Psoas muscle (tissue), 8 donors: ENCODE results near the gene ZFYVE9. TPM values are rescaled to one million over a fixed set of nuclear protein-coding genes. Genes with fewer than 3 reads are reported as not detected.
"Not testable (repeated sequence)": the region's sequence is repeated elsewhere in the genome, so short reads cannot be mapped to it uniquely, and the experiment has no call there.

ENCODE experiments used
- ATAC-seq, 4 donors: fragments of 200-7000 bp; cut with Tn5 transposase; one replicate each; pipeline ENCODE4 v1.9.1; 2020; ENCODE audit warnings: moderate library complexity in 3 of 4, mild to moderate bottlenecking in 2 of 4
- DNase-seq, 2 donors: peaks; one replicate each; pipeline ENCODE4 v3.0.0-alpha.2; 2020
- H3K27ac ChIP-seq: fragments of 200-600 bp; one replicate; pipeline ENCODE4 v1.8.0; 2022
- H3K27me3 ChIP-seq, 3 donors: fragments of 200-600 bp in 1 of 3; one replicate each; pipeline versions ENCODE4 v1.6.1 to v1.8.0; 2013 to 2022; ENCODE audit warnings: low read length in 2 of 3, mild to moderate bottlenecking in 2 of 3, moderate library complexity in 1 of 3; ENCODE audit not compliant: insufficient read depth in 3 of 3
- H3K36me3 ChIP-seq, 2 donors: fragments of 200-600 bp in 1 of 2; one replicate each; pipeline versions ENCODE4 v1.6.1 to v1.8.0; 2013 to 2022; ENCODE audit warnings: low read depth in 1 of 2, mild to moderate bottlenecking in 1 of 2, moderate library complexity in 1 of 2; ENCODE audit not compliant: insufficient read depth in 1 of 2
- H3K4me1 ChIP-seq: fragments of 200-600 bp; one replicate; pipeline ENCODE4 v1.8.0; 2022
- H3K4me3 ChIP-seq: fragments of 200-600 bp; one replicate; pipeline ENCODE4 v1.8.0; 2022; ENCODE audit warnings: mild to moderate bottlenecking
- H3K9me3 ChIP-seq: fragments of 200-600 bp; one replicate; pipeline ENCODE4 v1.8.0; 2022
- CTCF ChIP-seq: fragments of 200-600 bp; IDR thresholded peaks from one replicate; pipeline ENCODE4 v1.8.0; 2022; ENCODE audit warnings: antibody characterized with exemption
- WGBS, 3 donors: extraction: QIAGEN DNeasy Blood & Tissue Kit; methylation state at CpG; one replicate each; pipeline versions ENCODE4 v1.1.6 to v1.1.7; 2013; 5-methylcytosine and 5-hydroxymethylcytosine counted together
- intact Hi-C, 2 donors: fragments of 100-400 bp; cut with DNase I; formaldehyde crosslinking; loops; one replicate each; pipeline versions ENCODE4 v1.11.0 to v1.14.2; 2022
- long read RNA-seq, 2 donors: library from polyadenylated mRNA; unstranded; transcript quantifications; one replicate each; pipeline ENCODE4 v2.0.0, GENCODE V29; 2021
- polyA plus RNA-seq, 3 donors: library from polyadenylated mRNA; stranded (reverse); fragments of 200-250 nt; gene quantifications; one replicate each; pipeline ENCODE4 v1.2.3, GENCODE V29; 2013
- total RNA-seq, 4 donors: library from RNA; stranded (reverse); fragmentation: NEBNext Ultra II Directional in 2 of 4; extraction: Animal tissue kit (Norgen Biotek cat#: 25700) in 2 of 4; gene quantifications; one replicate each; pipeline versions ENCODE4 v1.2.1 to v1.2.4, GENCODE V29; 2021 to 2023
- donor health status: healthy with polysubstance abuse.
- donor health status: DM: no; HTN: no; CAD: no; lungs with moderate emphysema.
- donor health status: Bipolar disorder and iron deficiency.
- donor health status: healthy.
- donor health status: DM: yes; HTN: yes; CAD: no.
- donor health status: DM: no; HTN: no; CAD: no.
- donor health status: DM: no; HTN: no; CAD: no.
- donor health status: DM: yes; HTN: yes; CAD: no.

The ZFYVE9 gene
- 10 to 100 TPM; 29.9 to 39.1 (median 32.0) TPM for total RNA-seq
- 10 to 100 TPM; 14.7 to 35.6 (median 22.0) TPM for polyA plus RNA-seq
- long read RNA-seq, donor 1, partial matches to known transcripts = 13 of 14 reads
- long read RNA-seq, donor 1, other reads (novel, unspliced or antisense) = 1 of 14 reads
- long read RNA-seq, donor 2, full-length matches to known transcripts = 2 of 15 reads
- long read RNA-seq, donor 2, partial matches to known transcripts = 9 of 15 reads
- long read RNA-seq, donor 2, other reads (novel, unspliced or antisense) = 4 of 15 reads

GRCh38 chr1:52141513-52142219 is at the start of gene ZFYVE9:
ZFYVE9 (plus strand) TSS chr1:52142089; CDS start chr1:52233207, 91,118 bp downstream.
- peak within 1 kb of the TSS; percentile 95 for H3K4me3 ChIP-seq
- peak; percentile 82 for TF ChIP-seq CTCF
- ATAC-seq = peak; percentile 87 to 93 (median 90)
- peaks cover 45% of the 10 kb centered on the region for H3K4me1 ChIP-seq
- peak; percentile 80 to 90 for DNase-seq
- no peaks in the 10 kb centered on the region for H3K36me3 ChIP-seq
- 1% methylated on average over 39 to 72 of the region's 72 CpGs for WGBS, 3 donors
- H3K27me3 ChIP-seq = no peaks in the 10 kb centered on the region
- H3K27ac ChIP-seq = peak within 1 kb of the TSS; percentile 98
- H3K9me3 ChIP-seq = no peaks in the 10 kb centered on the region
- intact Hi-C loops = loop anchor here (1.0 to 10.0 kb wide), 4 partner anchors 56 to 156 kb away; no protein-coding TSS in a partner anchor

- intact Hi-C loops, H3K4me3 ChIP-seq, DNase-seq, H3K4me1 ChIP-seq, H3K27me3 ChIP-seq, H3K9me3 ChIP-seq, H3K27ac ChIP-seq: not testable (repeated sequence)
- peak in 1 of 4 donors; percentile 19 for ATAC-seq
- peaks cover 0 to 27% of the 10 kb centered on the region in 2 donors for H3K36me3 ChIP-seq
- WGBS, 3 donors = 90 to 93% (median 92%) methylated on average over 7 of the region's 7 CpGs
Measured at GRCh38 chr1:52094300-52094699, 47.6 kb upstream of the ZFYVE9 start.

- Histone ChIP-seq H3K27me3 (no peaks in the 10 kb centered on the region), H3K4me1 (no peaks in the 10 kb centered on the region), H3K4me3 (no peak overlapping the region)
Measured at GRCh38 chr1:52096216-52096615, 45.7 kb upstream of the ZFYVE9 start.

GRCh38 chr1:52098139-52098871 is 43.6 kb upstream of the ZFYVE9 start:
- no peak for ATAC-seq
- TF ChIP-seq CTCF = no peak
- H3K4me3 ChIP-seq = no peak overlapping the region
- no peaks in the 10 kb centered on the region for H3K9me3 ChIP-seq
- H3K36me3 ChIP-seq = no peaks in the 10 kb centered on the region
- DNase-seq = no peak
- H3K4me1 ChIP-seq = no peaks in the 10 kb centered on the region
- intact Hi-C loops = no loop called here
- no peak overlapping the region for H3K27ac ChIP-seq
- 55 to 59% (median 57%) methylated on average over 8 of the region's 8 CpGs for WGBS, 3 donors
- H3K27me3 ChIP-seq = no peaks in the 10 kb centered on the region

More at GRCh38 chr1:52096216-52096615, 45.7 kb upstream of the ZFYVE9 start:
- intact Hi-C loops = no loop called here
- WGBS, 3 donors = 71 to 79% (median 72%) methylated on average over 8 of the region's 8 CpGs
- Histone ChIP-seq H3K9me3 (no peaks in the 10 kb centered on the region), H3K27ac (no peak overlapping the region), H3K36me3 (peaks cover 0 to 8% of the 10 kb centered on the region in 2 donors)
- DNase-seq (no peak), ATAC-seq (no peak)
- no peak for TF ChIP-seq CTCF
